ENCODE data around the gene ABCC11. TPM values are rescaled to one million over a fixed set of nuclear protein-coding genes. Genes with fewer than 3 reads are reported as not detected.

ABCC11 gene
- total and polyA plus RNA-seq, 7 donors, result 0.14 to 0.28 TPM; not detected in 5

GRCh38 chr16:48282636-48283263 is 35.4 kb upstream of the ABCC11 start:
- Histone ChIP-seq H3K9me3 (peaks cover 0 to 6% (median 2%) of the 10 kb centered on the region in 4 donors), H3K27me3 (no peaks in the 10 kb centered on the region), H3K4me3 (no peak overlapping the region), H3K36me3 (peaks cover 0 to 38% (median 7%) of the 10 kb centered on the region in 4 donors), H3K4me1 (peaks cover 0 to 25% (median 15%) of the 10 kb centered on the region in 4 donors), H3K27ac (peak overlapping the region in 3 of 4 donors; percentile 9 to 47 (median 47))
- intact Hi-C loops (cut with DNase I), result no loop called here
- 91 to 94% methylated on average over 2 of the region's 2 CpGs for WGBS, 2 donors
- no peak for TF ChIP-seq POLR2AphosphoS5 (IDR thresholded peaks at IDR 0.05)
- TF ChIP-seq POLR2A (IDR thresholded peaks at IDR 0.05), result no peak
- no peak for TF ChIP-seq EP300 (IDR thresholded peaks at IDR 0.05)
- no peak for TF ChIP-seq CTCF (IDR thresholded peaks at IDR 0.05)
- no peak for DNase-seq

- H3K4me3 ChIP-seq, result no peak overlapping the region
- H3K27me3 ChIP-seq, result no peaks in the 10 kb centered on the region
- WGBS, 2 donors, result 90% methylated on average over 2 of the region's 2 CpGs
- H3K27ac ChIP-seq, result no peak overlapping the region
- intact Hi-C loops (cut with DNase I), result no loop called here
- no peak for TF ChIP-seq POLR2AphosphoS5 (IDR thresholded peaks at IDR 0.05)
- TF ChIP-seq EP300 (IDR thresholded peaks at IDR 0.05), result no peak
- no peak for TF ChIP-seq POLR2A (IDR thresholded peaks at IDR 0.05)
- TF ChIP-seq CTCF (IDR thresholded peaks at IDR 0.05), result no peak
- H3K9me3 ChIP-seq, result no peaks in the 10 kb centered on the region
- DNase-seq, result no peak
- peaks cover 0 to 40% (median 34%) of the 10 kb centered on the region in 4 donors for H3K4me1 ChIP-seq
- peaks cover 0 to 26% (median 0%) of the 10 kb centered on the region in 4 donors for H3K36me3 ChIP-seq
Measured at GRCh38 chr16:48280546-48280945, 33.2 kb upstream of the ABCC11 start.

- H3K4me1 ChIP-seq, result peaks cover 0 to 43% (median 37%) of the 10 kb centered on the region in 4 donors
- WGBS, 2 donors, result 85 to 93% methylated on average over 2 of the region's 2 CpGs
- intact Hi-C loops (cut with DNase I), result no loop called here
- no peak overlapping the region for H3K27ac ChIP-seq
- H3K36me3 ChIP-seq, result peaks cover 0 to 26% (median 0%) of the 10 kb centered on the region in 4 donors
- no peak overlapping the region for H3K4me3 ChIP-seq
- no peaks in the 10 kb centered on the region for H3K27me3 ChIP-seq
- TF ChIP-seq POLR2AphosphoS5 (IDR thresholded peaks at IDR 0.05), result no peak
- no peak for TF ChIP-seq POLR2A (IDR thresholded peaks at IDR 0.05)
- TF ChIP-seq CTCF (IDR thresholded peaks at IDR 0.05), result no peak
- no peak for TF ChIP-seq EP300 (IDR thresholded peaks at IDR 0.05)
- DNase-seq, result no peak
- no peaks in the 10 kb centered on the region for H3K9me3 ChIP-seq
Measured at GRCh38 chr16:48279199-48279598, 31.9 kb upstream of the ABCC11 start.

- WGBS, 2 donors, result 69 to 89% methylated on average over 5 of the region's 5 CpGs
- peaks cover 0 to 39% (median 31%) of the 10 kb centered on the region in 4 donors for H3K4me1 ChIP-seq
- intact Hi-C loops (cut with DNase I), result no loop called here
- no peaks in the 10 kb centered on the region for H3K27me3 ChIP-seq
- H3K36me3 ChIP-seq, result peaks cover 0 to 26% (median 0%) of the 10 kb centered on the region in 4 donors
- H3K9me3 ChIP-seq, result no peaks in the 10 kb centered on the region
- peak overlapping the region in 3 of 4 donors; percentile 55 to 65 (median 62) for H3K27ac ChIP-seq
- TF ChIP-seq POLR2AphosphoS5 (IDR thresholded peaks at IDR 0.05), result no peak
- no peak for TF ChIP-seq POLR2A (IDR thresholded peaks at IDR 0.05)
- no peak for TF ChIP-seq EP300 (IDR thresholded peaks at IDR 0.05)
- no peak for TF ChIP-seq CTCF (IDR thresholded peaks at IDR 0.05)
- H3K4me3 ChIP-seq, result no peak overlapping the region
- DNase-seq, result no peak
Measured at GRCh38 chr16:48277158-48277557, 29.8 kb upstream of the ABCC11 start.

Data from sigmoid colon (tissue), 7 donors.